GM10248 (cell line): ENCODE measurements around the gene ANP32A.

Experiments
- CTCF ChIA-PET: fragments of 300-600 bp; sonication (Branson Sonifier 250); formaldehyde crosslinking; extraction: SDS; loops from one replicate; lab custom pipeline; 2021; ENCODE audit warnings: antibody characterized with exemption; lab: Yijun Ruan, JAX
- POLR2A ChIA-PET: fragments of 350-650 bp; sonication (Branson Sonifier 250); formaldehyde crosslinking; extraction: SDS; loops from one replicate; lab custom pipeline; 2020; ENCODE audit warnings: antibody characterized with exemption; lab: Yijun Ruan, JAX
- DNase-seq: peaks from one replicate; pipeline ENCODE4 v3.0.0; 2012; ENCODE audit errors: extremely low spot score
- TF ChIP-seq, protein P1 (sequence below): IDR thresholded peaks from 2 replicates; pipeline ENCODE4 v1.5.1; 2012; ENCODE audit warnings: mild to moderate bottlenecking, low read depth; ENCODE audit errors: extremely low read depth, missing control alignments, control extremely low read depth

Gene ANP32A

DNA sequence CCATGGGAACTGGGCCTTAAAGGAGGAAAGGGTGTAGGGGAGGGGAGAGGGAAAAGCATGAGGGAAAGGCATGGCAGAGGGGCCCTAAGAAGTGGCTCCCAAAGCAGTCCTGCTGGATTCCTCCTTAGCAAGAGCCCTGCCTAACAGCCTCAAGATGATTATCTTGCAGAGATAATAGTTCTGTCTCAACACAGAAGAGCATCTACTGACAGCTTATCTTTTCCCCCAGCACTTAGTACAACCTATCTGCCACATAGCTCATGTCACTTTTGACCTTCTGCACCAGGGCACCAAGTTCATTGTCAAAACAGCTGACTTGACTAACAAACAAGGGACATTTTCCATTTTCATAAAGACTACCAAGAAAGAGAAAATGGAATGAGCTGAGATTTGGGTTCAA is 86.3 kb downstream of the ANP32A start:
- TF ChIP-seq, protein P1, sequence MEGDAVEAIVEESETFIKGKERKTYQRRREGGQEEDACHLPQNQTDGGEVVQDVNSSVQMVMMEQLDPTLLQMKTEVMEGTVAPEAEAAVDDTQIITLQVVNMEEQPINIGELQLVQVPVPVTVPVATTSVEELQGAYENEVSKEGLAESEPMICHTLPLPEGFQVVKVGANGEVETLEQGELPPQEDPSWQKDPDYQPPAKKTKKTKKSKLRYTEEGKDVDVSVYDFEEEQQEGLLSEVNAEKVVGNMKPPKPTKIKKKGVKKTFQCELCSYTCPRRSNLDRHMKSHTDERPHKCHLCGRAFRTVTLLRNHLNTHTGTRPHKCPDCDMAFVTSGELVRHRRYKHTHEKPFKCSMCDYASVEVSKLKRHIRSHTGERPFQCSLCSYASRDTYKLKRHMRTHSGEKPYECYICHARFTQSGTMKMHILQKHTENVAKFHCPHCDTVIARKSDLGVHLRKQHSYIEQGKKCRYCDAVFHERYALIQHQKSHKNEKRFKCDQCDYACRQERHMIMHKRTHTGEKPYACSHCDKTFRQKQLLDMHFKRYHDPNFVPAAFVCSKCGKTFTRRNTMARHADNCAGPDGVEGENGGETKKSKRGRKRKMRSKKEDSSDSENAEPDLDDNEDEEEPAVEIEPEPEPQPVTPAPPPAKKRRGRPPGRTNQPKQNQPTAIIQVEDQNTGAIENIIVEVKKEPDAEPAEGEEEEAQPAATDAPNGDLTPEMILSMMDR: no peak
- CTCF ChIA-PET: interaction anchor here (0.7 to 3.6 kb wide), 6 partner anchors 9 to 141 kb away, joined by 3 to 26 read pairs (median 4); no protein-coding TSS in a partner anchor
- POLR2A ChIA-PET: no interaction called here

DNA sequence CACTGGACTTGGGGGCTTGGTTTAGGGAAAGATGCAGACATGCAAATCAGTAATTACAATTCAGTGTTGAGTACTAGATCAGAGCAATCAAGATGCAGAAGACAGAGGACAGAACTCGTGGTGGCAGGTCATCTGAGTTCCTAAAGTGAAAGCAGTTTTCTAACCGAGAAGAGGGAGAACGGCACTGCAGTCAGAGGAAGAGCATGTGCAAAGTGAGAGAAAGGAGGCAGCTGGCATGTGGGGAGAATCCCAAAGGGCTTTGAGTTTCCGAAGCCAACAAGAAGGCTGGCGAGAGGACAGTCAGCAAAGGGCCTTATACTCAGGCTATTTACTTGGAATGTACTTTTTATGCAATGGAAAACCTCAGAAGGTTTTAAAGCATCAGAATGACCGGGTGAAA is 87.0 kb downstream of the ANP32A start:
- POLR2A ChIA-PET: no interaction called here
- no peak for DNase-seq

More for the DNA sequence above, 86.3 kb downstream of the ANP32A start:
- no peak for DNase-seq

DNA sequence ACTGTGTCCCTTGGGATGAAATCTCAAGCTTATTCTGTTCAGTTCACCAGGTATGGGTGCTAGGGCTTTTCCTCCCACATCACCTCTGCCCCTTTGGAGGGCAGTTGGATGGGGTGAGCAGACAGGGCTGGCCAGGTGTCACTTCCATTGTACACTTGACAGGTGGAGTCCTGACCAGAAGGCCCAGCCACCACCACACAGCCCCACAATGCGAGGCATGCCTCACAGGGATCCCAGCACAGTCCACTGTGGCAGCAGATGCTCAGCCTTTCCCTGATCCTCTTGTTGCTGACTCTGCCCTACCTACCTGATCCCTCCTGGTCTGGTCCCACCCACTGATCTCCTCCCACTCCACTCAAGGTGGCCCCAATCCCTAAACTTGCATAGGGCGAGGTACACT is 88.2 kb downstream of the ANP32A start:
- CTCF ChIA-PET: interaction anchor here (0.7 to 5.8 kb wide), 8 partner anchors 12 to 192 kb away, joined by 3 to 67 read pairs (median 4); no protein-coding TSS in a partner anchor
- POLR2A ChIA-PET: no interaction called here
- TF ChIP-seq, protein P1: no peak
- DNase-seq: no peak

More for the DNA sequence above, 87.0 kb downstream of the ANP32A start:
- CTCF ChIA-PET: interaction anchor here (3.6 kb wide), 1 partner anchor 142 kb away, joined by 26 read pairs; no protein-coding TSS in a partner anchor
- TF ChIP-seq, protein P1: no peak

DNA sequence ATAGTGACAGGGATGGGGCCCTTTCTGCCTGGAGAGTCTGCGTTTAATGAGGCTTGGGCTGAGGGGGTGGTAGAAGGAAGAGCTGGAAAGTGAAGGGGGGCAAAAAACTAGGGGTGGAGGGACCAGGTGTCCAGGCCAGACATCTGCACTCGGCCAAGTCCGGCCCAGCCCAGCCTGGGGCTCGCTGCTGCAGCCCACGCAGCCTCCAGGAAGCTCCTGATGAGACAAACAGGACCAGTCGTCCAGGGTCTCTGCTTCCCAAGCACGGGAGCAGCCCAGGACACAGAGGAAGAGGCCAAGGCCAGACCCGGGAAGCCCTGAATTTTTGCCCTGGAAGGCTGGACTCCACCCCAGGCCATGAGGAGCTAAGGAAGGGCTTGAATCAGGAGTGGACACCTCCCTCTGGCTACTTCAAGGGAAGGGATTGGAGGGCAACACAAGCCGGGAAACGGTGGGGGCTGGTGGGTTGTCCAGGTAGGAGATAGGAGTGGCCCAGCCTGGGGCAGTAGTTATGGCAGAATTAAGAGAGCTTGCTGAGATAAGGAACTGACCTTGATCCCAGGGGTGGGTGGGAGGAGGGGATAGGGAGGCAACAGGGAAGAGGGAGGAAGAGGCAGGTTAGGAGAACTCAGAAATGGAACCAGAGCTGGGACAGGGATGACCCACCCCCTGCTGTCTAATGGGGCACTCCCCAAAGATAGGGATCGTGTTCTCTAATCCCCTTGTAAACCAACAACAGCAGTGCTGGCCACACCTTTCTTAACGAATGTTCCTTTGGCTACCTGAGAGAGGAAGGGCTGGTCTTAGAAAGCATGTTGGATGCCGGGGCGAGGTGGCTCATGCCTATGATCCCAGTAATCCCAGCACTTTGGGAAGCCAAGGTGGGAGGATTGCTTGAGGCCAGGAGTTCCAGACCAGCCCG is 89.5 kb downstream of the ANP32A start:
- ChIA-PET CTCF (interaction anchor here (0.7 to 5.8 kb wide), 14 partner anchors 11 to 193 kb away, joined by 3 to 67 read pairs (median 3); no protein-coding TSS in a partner anchor), POLR2A (interaction anchor here (0.6 kb wide), 1 partner anchor 1997 kb away, joined by 3 read pairs; no protein-coding TSS in a partner anchor)
- TF ChIP-seq, protein P1: no peak
- DNase-seq: no peak

DNA sequence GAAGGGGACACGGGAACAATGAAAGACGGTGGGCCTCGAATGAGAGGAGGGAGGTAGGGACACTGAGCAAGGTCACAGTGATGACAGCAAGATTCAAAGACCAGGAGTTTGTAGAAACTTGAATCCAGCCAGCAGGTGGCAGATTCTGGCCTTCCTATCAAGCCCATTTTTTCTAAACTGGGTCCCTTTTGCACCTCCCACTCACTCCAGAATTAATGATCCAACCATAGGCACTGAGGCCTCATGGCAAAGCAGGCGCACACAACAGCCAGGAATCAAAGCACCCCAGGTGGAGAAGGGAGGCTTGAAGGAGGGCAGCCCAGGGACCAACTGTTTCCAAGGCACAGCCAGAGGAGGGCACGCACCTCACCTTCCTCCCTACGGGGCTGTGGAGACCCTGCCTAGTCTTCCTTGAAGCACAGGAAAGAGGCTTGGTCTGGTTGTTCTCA is 90.2 kb downstream of the ANP32A start:
- POLR2A ChIA-PET: interaction anchor here (0.6 kb wide), 1 partner anchor 1998 kb away, joined by 3 read pairs; no protein-coding TSS in a partner anchor

DNA sequence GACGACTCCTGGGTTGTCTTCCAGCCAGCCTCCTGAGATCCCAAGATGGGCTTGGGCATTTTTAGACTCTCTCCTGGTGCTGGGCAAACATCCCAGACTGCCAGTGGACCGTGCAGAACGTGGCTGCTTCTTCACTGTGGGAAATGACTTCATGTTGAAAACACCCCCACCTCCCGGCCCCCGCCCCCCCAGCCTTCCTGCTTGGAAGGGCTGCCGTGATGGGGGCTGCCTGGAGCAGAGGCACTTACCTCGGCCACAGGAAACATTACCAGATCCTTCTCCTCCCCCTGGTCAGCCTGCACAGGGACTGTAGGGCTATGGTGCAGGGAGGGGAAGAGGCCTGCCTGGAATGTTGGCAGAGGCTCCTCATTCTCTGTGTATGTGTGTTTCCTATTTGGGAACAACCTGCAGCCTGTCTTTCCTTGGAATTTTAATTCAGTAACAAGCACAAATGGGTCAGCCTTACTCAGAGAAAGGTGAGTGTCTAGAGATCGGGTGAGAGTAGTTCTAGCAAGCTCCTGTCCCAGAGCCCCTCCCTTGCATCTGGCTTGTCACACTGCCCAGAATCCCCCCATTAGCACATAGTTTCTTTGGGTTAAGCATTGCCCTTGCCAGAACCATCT is 90.8 kb downstream of the ANP32A start:
- ChIA-PET CTCF (interaction anchor here (0.8 to 5.8 kb wide), 4 partner anchors 10 to 146 kb away, joined by 3 to 67 read pairs (median 3); no protein-coding TSS in a partner anchor), POLR2A (no interaction called here)
- TF ChIP-seq, protein P1: no peak
- no peak for DNase-seq

More for the DNA sequence above, 90.2 kb downstream of the ANP32A start:
- DNase-seq: peak; percentile 48
- CTCF ChIA-PET: interaction anchor here (0.8 to 5.8 kb wide), 4 partner anchors 17 to 146 kb away, joined by 3 to 67 read pairs (median 6); no protein-coding TSS in a partner anchor
- TF ChIP-seq, protein P1: peak; percentile 46
